Stimulated activated CD8-positive, alpha-beta memory T cell treated with anti-CD3 and anti-CD28 coated beads, Interleukin-4, amount 100 ng/mL, for 1 hour (primary cell): ENCODE data around the gene PGC.

Source experiments
- DNase-seq, 2 donors: peaks; one replicate each; pipeline ENCODE4 v3.0.0-alpha.2; 2020; ENCODE audit warnings: low read depth in 2 of 2, low spot score in 1 of 2

The PGC gene

DNA sequence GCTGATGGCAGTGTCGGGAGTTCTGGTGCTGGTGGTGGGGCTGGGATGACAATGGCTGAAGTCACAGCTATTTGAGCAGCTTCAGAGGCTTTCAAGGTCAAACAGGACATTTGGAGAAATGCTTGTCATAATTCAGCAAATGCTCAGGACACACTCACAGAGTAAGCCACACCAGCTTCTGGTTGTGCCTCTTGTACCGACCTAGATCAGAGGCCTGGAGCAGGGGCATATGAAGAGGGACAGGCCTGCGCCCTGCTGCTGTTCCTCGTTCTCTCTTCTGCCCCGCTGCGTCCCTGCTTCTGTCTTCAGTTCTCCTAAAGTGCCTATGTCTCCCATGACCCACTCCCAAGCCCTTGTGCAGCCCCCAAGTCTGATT is 893 bp upstream of the PGC start:
- no peak for DNase-seq

DNA sequence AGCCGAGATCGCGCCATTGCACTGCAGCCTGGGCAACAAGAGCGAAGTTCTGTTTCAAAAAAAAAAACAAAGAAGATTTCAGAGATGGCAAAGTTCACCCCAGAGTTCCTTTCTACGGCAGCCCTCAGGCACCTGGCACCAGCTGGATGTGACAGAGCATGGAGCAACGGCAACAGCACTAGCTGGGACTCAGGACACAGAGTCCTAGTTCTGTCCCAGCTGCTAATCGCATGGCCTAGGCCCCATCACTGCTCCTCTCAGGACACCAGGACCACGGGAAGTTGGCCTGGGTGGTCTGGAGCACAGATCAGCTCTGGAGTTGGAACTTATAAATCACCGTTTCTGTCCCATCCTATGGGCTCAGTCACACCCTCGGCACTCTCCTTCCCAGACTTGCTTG is 1.1 kb downstream of the PGC start:
- no peak for DNase-seq

DNA sequence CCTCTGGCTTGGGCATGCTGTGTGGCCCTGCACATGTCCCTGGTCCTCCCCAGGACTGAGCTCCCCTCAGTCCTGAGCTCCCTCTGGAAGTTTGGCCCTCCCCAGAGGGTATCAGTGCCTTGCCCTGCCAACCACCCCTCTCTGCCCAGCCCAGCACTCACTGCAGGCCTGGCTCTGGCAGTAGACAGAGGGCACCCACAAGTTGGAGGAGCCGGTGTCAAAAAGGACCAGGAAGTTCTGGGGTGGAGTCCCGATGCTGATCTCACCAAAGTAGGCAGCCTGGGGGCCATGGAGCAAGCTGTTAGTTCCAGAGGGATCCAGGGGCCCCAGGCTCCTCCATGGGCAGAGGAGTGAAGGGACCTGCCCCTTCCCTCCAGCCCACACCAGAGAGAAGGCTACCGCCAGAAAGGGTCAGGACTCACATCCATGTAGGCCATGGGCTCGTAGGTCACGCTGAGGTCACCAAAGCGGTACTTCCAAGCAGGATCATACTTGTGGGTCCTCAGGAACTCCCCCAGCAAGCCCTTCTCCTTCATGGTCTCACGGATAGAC is 2.9 kb downstream of the PGC start:
- DNase-seq, result no peak

DNA sequence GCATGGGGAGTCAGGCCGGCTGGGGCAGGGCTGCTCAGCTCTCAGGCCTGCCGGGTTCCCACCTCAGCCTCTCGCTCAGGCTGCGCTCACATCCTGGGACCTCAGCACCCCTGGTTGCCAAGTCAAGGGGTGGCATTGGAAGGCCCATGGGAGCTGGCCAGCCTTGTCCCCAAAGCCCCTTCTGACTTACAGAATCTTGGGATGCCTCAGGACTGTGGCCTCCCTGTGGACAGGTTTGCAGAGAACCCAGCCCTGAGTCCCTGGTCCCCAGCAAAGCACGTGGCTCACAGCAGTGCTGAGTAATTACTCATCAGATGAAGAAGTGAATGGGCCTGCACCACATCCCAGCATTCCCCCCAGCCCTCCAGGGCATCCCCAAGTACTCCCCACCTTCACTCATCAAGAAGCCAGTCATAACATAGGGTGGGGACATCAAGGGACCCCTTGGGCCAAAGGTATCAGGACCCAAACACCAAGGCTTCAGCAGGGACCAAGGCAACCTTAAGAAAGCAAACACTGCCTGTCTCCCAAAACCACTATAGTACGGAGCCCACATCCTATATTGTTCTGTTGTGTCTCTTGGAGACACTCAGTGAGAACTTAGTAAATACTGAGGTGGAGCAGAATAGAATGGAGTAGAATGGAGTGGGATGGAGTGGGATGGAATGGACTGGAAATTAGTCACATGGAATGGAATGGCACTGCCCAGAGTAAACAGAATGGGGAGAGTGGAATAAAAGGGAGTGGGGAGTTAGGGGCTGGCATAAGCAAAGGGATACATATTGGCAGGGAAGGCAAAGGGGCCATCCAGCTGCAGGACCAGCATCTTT is 3.6 kb downstream of the PGC start:
- no peak for DNase-seq

DNA sequence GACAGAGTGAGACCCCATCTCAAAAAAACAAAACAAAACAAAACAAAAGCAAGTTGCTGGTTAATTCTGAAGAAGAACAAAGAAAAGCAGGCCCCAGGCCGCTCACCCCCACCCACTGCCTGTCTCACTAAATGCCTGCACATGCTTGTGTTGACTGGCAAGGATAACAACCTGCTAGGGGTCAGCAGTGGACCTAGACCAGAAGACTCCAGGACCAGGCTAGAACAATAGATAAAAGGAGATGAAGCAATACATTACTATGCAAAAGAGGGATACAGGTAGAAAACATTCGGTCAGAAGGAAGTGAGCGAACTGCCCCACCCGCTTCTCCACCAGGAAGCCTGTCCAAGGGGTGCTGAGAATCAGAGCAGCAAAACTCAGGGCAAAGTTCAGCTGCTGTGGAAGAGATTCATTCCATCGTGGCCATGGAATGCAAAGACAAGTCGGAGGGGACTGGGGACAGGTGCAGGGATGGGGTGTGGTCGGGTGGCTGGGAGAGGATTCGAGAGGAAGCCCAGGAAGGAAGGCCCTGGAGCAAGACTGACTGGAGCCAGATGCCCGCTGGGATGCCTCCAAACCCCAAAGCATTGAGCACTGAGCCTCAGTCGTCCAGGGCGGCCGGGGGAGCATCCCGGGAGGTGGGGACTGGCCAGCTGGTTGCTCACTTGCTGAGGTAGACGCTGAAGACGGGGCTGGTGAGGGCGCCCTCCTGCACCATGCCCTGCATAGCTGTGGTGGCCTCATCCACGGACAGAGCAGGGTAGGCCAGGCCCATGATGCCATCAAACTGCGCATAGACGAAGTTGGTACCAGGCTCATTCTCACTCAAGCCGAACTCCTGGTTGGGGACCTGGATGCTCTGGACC is 5.3 kb downstream of the PGC start:
- DNase-seq, result no peak

DNA sequence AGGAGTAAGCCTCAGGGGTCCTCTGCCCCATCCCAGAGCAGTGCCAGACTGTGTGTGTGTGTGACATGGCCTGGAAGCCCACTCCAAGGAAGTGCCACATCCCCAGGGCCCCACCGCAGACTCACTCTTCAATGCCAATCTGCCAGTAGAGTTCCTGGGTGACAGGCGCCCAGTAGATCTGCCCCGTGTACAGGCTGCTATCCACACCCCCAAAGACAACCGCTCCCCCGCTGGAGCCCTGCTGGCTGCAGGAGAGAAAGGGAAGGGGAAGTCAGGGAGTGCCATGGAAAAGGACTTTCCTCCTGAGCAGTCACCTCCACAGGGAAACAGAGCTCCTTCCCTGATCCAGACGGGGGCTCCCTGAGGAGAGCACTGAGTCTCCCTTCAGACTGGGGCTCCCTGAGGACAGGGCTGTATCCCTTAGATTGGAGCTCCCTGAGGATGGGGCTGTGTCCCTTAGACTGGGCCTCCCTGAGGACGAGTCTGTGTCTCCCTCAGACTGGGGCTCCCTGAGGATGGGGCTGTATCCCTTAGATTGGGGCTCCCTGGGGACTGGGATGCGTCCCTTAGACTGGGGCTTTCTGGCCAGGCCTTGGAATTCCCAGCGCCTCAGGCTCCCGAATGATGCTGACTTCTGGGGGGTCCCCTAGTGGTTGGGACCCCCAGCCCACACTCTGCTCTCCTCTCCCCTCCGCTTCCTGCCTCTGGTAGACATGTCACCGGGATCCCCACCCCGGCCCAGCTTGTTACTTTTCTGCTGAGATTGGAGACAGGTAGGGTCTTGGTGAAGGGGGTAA is 6.6 kb downstream of the PGC start:
- DNase-seq, result no peak

DNA sequence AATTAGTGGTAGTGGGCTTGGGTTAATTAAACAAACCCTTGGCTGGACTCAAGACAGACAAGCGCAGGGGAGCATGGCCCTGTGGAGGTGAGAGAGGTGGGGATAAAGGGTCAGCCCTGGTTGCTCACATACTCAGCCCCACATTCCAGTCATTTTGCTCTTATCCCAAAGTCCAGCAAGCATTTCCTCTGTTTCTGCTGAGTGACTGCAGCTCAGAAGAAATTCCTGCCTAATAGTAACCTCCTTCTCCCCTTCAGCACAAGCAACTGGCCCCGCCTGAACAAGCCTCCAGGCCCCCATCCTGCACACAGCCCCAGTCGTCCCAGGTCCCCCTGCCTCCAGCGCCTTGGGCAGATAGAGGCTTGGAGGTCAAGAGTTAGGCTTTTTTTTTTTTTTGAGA is 8.2 kb downstream of the PGC start:
- DNase-seq, result no peak

DNA sequence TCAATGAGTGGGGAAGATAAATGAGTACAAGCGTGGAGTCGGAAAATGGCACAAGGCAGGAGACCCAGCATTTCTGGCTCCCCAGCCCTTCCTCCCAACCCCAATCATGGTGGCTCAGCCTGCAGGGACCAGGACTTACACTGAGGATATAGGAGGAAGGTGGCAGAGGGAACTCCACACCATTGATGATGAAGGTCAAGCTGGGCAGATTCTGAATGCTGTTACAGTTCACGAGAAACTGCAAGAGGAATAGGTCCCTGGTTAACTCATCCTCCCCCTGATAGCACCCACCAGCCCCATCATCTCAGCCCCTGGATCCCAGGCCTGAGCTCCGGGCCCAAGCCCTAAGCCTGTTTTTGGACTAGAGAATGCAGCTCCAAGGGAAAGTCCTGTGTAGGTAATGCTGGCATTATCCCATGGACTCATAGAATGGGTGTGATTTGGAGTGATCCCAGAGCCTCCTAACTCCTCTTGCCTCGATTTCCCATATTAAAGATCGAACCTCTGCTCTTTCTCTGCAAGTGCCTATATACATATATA is 9.5 kb downstream of the PGC start:
- no peak for DNase-seq

DNA sequence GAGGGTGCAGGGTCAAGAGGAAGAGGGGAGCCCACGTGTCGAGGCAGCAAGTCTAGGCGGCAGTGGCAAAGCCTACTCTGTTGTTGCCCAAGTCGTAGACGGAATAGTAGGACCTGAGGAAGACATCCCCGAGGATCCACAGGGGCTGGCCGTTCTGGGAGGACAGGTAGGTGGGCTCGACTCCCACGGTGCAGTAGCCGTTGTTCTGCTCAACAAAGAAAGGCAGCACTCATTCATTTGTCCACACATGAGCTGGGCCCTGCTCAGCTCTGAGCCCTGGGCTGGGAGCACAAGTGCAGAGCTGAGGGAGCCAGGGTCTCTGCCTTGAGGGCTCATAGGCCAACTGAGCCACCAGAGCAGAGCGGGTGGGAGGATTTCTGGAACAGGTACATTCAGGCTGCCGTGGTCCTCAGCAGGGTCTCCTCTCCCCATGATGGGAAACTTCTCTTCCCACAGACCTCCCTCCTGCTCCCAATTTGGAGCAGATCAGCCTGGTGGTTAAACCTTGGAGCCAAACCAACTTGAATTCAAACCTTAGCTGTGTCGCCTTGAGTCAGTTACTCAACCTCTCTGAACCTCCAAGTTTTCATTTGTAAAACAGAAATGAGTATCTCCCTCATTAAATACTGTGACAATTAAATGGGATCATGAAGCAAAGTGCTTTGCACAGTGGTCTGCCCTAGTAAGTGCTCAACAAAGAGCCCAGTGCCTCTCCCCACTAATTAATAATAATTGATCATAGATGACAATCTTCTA is 10.2 kb downstream of the PGC start:
- DNase-seq, result no peak

DNA sequence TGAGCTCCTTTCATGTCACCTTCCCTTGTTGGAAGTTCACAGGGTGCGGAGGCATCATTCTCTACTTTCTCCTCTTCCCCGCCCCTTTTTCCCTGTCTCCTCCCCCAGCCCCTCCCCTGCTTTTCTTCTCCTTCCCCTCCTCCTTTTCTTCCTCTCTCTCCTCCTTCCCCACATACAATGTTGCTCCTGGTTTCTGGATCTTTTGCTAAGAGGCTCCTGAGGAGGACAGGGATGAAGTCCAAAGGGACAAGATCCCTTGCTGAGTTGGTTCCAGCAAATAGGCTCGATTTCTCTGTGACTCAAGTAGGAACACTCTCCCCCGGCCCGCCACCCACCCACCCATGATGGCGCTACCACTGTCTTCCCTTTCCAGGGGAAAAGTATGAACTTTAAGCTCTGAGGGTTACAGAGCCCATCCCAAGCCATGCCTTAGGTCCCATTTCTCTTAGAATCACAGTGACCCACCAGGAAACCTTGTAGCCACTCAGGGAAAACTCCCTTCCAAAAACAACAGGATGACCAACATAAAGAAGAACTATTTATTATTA is 10.9 kb downstream of the PGC start:
- DNase-seq, result no peak

DNA sequence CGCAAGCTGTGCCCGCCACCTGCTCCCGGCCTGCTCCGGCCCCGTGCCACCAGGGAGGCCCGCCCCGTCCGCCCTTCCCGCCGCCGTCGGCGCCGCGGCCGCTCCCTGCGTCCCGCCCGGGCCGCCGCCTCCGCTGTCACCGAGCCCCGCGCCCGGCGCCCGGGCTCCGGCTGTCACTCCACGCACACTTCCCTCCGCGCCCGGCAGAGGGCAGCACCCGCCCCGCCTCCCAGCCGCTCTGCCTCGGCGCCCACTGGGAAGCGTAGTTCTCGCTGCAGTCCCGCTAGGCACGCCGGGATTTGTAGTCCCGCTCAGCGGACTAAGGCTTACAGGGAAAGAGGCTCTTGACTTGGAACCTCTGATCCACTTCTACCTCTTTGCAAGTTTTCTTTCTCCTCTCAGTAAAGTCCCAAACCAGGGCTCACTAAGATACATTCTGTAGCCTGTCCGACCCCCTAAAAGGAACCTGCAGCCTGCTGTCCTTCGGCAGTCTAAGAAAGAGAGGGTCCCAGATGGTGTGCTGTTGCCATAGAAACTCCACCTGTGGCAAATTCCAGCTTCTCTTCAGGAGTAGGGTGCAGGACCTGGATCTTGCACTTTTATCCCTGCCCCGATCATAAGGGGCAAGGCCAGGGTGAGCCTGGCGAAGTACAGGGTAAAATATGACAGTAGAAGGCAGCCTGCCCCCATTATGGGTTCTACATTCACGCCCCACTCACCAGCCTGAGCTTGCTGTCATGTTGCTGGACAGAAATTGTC is 11.6 kb downstream of the PGC start, which contains the start of gene TFEB:
Gene TFEB (minus strand): TSS at position 182 of the 759 bp plus-strand sequence. CDS start 44,395 bp downstream, outside the sequence.
- peak; percentile 85 to 88 for DNase-seq

DNA sequence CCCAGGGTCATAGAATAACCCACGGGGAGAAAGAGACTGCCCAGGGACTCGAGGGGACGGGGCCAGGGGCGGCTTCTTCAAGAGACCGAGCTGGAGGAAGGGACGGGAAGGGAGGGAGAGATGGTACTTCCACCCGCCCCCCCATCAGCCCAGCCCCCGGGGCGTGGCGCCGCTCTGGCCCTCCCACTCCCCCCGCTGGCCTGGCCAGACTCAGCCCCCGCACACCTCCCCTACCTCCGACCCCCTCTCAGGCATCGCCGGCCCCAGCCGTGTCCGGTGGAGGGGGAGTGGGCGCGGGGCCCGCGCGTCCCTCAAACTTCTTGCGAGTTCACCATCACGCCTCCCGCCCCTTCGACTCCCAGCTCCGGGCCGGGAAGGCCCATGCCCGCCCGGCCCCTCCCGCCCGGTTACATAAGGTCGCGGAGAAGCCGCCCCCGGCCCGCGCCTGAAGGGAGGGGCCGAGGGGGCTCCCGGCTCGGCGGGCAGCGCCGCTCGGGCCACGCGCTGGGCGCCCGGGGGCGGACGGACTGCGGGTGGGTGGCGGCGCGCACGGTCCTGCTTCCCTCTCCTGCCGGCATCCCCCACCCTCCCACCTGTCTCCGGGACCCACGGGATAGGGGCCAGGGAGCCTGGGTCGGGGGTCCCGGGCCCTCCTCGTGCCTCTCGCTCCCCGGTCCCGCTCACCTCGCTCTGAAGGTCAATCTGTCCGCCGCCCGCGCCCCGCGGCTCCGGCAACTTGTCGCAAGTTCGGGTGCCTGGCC is 12.4 kb downstream of the PGC start:
- peak; percentile 41 to 62 for DNase-seq

DNA sequence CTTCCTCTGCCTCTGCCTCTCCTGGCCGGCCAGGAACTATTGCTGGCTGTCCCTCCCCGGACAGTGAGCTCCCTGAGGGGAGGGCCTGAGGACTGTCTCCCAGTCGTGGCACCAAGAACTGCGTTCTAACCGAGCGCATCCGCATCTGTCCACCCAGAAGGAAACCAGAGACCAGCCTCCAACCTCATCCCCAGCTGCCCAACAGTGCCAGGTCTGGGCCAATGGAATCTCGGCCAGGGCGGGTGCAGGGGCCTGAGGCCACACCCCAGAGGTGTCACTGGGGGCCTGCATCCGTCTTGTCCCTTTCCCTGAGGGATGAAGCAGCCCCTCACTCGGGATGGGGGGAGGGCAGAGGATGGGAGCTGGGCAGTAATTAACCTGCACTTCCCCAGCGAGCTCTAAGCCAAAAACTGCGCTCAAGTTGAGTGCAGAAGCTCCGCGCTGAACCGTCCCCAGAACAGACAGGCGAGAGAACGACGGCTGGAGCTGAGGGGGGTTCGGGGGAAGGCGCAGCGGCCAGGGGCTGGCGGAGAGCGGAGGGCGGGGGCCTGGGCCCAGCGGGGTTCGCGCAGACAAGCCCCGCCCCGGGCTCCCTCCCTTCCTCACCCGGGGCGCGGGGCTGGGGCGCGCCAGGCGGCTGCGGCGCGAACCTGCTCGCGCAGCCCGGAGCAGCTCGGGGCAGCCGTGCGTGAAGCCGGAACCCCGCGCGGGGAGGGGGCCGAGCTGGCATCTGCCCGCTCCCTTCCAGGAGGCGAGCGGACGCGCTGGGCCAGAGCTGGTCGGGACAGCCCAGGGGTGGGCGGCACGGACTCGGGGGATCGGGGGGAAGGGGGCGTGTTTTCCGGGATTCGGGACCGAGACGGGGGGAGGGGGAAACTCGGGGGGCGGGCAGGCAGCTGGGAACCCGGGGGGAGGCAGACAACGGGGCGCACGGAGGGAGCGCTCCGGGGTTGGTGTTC is 13.2 kb downstream of the PGC start:
- peak; percentile 35 to 37 for DNase-seq

DNA sequence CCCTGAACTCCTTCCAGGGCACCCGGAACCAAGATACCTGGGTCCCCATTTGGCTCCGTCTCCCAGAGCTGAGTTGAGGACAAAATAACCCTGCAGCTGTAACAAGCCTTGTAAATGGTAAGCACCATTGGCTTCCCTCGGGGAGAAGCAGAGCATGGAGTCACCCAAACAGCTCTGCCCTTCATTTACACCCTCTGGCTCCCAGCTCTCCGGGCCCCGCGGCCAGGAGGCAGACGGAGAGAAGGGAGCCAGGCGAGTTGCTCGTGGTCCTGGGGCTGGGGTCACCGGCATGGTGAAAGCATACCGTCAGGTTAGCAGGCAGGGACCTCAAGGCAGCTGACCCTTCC is 13.9 kb downstream of the PGC start:
- no peak for DNase-seq

DNA sequence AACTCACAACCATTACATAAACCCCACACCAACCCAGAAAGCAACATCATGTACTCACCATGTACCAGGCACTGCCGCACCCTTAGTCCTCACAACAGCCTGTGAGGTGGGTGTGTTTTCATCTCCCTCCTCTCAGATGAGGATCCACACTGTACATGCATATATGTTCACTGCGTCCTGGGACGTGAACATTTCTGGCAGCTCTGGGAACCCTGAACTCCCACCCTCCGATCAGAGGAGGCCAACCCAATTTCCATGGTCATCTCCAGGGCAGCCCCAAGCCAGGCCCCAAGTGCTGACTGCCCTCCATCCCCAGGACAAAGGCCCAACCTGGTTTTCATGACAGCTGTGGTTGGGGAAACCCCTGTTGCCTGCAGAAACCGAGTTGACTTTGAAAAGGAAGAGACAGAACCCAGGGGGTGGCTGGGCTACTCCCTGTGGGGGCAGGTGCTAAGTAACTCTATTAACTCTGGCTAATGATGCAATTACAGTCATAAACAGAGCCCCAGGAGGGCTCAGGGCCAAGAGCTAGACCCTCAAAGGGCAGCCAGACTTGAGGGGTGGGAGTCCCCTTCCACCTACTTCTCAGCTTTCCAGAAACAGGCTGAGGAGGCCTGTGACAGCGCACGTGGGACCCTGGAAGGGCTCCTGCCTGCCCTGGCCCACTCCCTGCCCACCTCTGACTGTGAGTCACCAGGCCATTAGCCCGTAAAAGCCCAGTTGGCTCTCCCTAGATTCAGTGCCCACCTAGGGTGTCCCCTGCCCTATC is 14.4 kb downstream of the PGC start:
- peak; percentile 34 for DNase-seq

DNA sequence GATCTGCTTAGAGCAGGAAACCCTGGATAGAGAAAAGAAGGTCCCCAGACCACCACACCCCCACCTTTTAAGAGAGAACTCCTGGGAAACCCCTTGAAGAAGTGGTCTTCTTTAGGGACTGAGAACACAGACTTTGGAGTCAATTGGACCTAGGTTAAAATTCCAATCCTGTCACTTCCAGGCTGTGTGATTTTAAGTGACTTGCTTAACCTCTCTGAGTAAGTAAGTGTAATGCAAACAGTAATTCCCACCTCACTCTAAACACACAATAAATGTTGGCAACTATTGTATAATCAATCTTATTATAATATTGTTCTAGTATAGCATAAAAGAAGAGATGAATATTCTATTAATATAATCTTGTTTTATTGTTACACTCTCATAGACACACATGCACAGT is 15.0 kb downstream of the PGC start:
- DNase-seq, result no peak
